NCI-H2196 (cell line): ENCODE measurements around the gene PPFIA1.
A peak's percentile ranks its signal among the peaks of the same experiment; 100 is the strongest.

Source experiments
- DNase-seq: peaks from one replicate; lab custom pipeline; 2025; ENCODE audit not compliant: unreplicated experiment; lab: John Stamatoyannopoulos, UW

Gene PPFIA1

DNA sequence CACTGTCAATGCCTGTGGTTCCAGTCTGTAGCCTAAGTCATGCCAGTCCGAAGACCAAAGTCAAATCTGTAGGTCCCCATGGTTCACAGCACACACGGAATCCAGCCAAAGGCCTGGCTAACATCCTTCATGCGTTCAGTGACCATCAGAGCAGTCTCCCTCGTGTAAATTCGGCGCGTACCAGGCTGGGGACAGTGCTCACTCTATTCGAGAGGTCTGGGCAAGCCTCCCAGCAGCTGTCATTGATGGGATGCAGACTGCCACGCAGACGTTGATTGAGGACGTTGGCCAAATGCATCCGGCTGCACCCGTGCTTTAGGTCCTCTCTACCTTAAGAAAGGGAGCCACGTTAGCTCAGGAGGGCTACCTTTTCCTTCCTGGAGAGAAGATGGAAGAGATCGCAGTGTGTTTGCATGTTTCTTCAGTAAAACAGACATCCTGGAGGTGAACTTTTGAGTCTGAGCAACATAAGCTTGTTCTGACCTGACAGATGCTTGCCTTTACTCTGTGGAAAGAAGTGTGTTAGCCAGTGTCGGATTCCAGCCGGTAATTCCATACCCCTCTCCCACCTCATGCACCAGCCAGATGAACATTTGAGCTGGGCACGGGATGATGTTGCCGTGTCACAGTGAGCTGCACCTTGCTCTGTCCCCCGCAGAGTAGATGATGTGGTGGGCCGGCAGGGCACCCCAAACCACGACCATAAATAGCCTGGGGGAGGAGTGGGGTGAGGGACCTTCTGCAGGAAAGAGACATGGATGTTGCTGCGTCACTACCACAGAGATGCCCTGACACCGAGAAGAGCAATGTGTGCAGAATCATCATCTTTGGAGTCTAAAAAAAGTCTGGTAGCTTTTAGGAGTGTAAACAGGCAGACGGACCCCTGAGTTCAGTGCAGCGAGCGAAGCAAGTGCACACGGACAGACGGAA lies 140.1 kb downstream of the PPFIA1 start:
- DNase-seq = no peak

DNA sequence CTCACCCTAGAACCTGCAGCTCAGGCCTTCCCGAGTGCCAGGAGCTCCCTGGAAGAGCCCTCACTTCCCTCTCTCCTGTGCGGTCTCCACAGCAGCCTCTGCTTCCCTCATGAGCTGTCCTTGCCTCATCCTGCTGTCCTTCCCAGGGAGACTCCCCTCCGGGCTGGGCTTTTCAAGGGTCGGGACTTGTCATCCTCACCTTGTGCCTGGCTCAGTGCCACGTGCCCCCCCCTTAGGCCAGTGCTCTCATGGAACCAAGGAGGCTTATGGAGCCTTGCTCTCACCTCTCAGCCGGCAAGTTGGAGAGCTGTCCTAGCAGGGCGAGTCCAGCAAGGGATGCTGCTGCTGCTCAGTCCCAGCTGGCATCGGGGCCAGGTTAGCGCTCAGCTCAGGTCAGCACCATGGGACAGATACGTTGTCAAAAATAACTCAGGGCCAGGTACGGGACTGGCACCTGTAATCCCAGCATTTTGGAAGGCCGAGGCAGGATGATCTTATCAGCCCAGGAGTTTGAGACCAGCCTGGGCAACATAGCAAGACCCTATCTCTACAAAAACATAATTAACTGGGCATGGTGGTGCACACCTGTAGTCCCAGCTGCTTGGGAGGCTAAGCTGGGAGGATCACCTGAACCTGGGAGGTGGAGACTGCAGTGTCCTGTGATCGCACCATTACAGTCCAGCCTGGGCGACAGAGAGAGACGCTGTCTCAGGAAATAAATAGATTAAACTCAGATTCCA lies 141.4 kb downstream of the PPFIA1 start:
- DNase-seq = no peak

GRCh38 chr11:70413151-70413550 lies 142.7 kb downstream of the PPFIA1 start:
- no peak for DNase-seq

DNA sequence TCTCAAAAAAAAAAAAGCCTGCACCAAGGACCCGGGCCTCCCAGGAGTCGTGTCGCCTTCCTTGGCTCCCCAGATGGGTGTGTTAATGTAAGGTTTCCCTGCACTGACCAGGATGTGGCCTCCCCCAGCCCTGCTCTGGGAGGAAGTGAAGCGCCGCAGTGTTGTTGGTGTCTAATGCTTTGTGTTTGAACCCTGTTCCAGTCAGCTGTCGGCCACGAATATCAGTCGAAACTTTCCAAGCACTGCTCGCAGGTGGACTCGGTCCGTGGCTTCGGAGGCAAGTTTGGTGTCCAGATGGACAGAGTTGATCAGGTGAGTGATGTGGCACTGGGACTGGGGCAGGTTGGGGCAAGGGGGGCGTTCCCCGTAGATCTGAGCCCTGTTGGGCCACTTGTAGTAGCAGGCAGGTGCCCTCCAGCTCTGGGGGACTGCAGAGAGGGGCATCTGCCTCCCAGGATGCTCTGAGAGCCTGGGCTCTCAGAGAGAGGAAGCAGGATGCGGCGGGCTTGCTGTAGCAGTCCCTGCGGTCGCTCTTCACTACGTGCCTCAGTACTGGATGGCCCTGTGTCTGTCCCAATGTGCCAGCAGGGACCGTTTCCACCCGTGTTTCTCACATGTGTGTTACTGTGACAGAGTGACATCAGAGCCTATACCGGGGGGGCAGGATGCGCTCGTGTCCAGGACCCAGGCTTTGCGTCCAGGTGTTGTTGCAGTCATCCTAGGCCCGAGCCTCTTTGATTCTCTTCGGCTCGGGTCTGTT lies 144.0 kb downstream of the PPFIA1 start:
- no peak for DNase-seq

DNA sequence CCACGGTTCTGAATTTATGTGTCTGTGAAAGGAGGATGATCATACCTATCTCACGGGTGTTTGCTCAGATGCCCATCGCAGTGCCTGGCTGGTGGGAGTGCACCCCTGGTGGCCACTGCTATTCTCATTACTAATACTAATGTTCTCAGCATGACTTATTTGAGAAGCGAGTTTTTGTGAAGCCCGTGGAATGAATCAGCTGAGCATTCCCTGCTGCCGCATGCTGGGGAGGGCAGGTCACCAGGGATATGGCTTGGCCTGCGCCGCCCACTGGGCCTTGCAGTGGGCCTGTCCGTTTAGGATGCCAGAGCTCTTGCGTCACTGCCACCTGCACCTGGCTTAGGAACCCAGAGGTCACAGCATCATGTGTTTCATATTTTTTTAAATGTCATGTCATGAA lies 144.7 kb downstream of the PPFIA1 start:
- no peak for DNase-seq

DNA sequence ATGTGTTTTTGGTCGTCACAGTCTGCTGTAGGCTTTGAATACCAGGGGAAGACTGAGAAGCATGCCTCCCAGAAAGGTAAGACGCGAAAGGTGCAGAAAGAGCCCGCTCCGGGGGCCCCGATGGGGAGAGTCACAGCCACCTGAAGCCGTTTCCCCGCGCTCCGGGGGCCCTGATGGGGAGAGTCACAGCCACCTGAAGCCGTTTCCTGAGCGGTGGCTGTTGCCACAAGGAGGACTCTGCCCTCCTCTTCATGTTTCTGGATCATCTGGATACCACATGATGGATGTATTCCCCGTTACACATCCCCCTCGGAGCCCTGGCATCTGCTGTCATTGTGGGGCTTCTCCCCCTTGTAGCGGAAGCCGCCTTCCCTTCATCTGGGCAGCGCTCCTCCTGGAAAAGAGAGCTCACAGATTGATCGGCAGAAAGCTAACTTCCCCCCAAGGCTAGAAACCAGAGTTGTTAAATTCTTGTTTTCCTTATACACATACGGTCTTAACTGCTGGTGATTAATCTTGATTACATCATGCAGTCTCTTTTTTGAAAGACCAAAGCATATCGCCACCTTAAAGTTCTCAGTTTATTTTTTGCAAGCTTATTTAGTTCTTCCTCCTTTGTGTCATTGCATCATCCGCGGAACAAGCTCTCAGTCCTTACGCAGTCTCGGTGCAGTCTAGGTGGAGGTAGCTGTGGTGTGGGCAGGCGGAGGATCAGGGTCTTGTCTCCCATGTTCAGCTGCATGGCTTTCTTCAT lies 145.3 kb downstream of the PPFIA1 start:
- no peak for DNase-seq

DNA sequence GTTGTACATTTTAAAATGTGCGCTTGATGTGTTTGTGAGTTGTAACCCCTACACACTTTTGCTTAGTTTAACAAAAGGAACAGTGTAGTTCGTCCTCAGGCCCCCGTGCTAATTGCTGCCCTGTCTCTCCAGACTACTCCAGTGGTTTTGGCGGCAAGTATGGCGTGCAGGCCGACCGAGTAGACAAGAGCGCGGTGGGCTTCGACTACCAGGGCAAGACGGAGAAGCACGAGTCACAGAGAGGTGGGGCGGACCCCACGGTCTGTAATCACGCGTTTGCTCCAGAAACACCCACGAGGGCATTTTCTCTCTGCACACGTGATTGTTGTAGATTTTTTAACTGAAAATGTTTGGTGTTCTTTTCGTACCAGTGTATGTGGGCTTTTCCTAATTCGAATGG lies 146.4 kb downstream of the PPFIA1 start:
- no peak for DNase-seq

GRCh38 chr11:70418130-70418529 lies 147.6 kb downstream of the PPFIA1 start:
- DNase-seq = no peak

GRCh38 chr11:70419307-70420007 lies 149.0 kb downstream of the PPFIA1 start:
- no peak for DNase-seq

- no peak for DNase-seq
Observed at GRCh38 chr11:70420008-70420464, 149.5 kb downstream of the PPFIA1 start.

GRCh38 chr11:70420496-70420895 lies 150.0 kb downstream of the PPFIA1 start:
- no peak for DNase-seq

GRCh38 chr11:70421123-70421522 lies 150.6 kb downstream of the PPFIA1 start:
- DNase-seq = no peak

DNA sequence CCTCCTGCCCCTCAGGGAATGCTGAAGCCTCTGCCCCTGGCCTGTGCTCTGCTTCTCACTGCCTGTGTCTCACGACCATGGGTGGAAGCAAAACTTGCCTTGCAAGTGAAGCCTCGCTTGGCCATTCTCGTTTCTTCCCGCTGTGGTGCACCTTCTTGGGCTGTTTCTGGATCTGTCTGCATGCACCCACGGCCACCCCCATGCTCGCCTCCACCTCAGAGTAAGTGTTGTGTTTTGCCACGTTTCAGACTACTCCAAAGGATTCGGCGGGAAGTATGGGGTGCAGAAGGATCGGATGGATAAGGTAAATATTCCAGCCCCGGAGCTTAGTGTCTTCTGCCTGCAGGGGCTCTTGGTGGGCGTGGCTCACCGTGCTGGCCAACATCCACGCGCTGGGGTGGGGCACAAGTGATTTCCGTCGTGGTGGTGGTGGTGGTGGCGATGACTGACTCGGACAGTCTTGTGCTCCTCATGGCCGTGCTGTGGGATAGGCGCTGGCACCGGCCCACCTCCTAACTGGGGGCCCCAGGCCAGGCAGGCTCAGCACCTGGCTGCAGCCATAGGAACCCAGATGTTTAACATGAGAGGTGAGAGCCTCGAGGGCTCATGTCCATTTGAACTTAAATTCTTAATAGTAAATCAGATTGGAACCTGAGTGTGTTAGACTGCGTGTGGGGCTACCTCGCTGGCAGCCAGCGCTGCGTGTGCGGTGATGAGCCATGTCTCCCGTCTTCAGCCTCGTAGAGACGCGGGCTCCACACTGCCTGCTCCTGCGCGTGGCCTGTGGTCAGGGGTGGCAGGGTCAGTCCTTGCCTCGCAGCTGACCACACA lies 152.4 kb downstream of the PPFIA1 start:
- no peak for DNase-seq

DNA sequence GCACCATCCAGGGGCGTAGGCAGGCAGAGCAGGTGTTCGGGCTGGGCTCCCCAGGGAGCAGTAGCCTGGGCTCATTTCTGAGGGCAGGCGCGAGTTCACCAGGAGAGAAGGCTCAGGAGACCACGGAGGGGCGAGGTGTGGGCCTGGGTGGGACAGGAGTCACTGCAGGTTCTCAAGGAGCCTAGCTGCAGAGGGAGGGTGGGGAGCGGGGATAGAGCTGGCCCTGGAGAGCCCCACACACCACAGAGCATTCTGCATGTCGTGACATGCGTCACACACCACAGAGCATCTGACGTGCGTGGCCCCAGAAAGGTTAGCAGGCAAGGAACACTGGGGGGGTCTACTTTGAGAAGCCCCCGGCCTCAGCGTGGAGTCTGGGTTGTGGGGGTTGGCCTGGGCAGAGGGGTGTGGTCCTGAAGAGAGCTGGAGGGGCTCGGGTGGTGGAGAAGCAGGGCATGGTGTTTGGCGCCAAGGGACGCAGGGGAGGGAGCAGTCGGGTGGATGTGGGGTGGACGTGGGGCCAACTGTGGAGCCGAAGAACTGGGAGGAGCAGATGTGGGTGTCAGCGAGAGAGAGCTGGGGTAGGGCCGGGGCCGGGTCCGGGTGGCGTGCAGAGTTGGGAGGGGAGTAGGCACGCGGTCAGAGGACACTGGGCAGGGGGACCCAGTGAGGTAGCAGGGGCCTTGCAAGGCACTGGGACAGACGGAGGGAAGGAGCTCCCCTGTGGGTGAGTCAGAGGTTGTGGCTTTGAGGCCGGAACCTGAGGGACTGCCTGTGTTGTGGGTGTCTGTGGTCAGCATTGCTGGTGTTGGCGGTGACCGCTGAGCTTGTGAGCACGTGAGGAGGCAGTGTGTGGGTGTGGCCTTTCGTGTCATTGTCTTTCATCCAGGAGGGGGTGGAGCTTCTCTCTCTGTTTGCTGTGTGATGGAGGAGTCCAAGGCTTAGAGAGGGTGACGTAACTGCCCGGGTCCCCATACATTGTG lies 153.3 kb downstream of the PPFIA1 start:
- DNase-seq = peak; percentile 9

DNA sequence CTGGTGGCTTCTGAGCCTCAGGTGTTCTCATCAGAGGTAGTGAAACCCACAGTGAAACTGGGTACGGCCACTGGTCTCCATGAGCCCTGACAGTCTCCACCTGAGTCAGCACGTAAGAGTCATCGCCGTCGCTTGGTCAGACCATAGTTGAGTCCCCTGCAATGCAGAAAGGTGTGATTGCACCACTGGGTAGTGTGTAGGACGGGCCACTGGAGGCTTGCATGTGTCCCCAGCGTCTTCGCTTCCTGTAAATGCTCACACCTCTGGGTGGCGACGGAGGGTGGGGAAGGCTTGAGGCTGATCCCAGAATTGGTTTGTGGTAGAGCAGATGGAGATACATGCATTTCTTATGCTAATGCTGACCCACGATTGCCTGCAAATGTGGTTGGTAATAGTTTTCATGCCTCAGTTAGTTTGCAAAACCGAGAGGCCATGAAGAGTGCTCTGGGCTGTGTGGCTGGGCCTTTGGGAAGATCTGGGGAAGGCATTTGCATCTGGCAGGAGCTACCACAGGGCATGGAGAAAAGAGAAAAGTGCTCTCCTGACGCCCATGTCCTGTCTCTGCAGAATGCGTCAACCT lies 154.4 kb downstream of the PPFIA1 start:
- no peak for DNase-seq

GRCh38 chr11:70427436-70427835 lies 156.9 kb downstream of the PPFIA1 start:
- no peak for DNase-seq

- no peak for DNase-seq
Observed at GRCh38 chr11:70428701-70429427, 158.4 kb downstream of the PPFIA1 start.
